GM12878 (cell line): ENCODE data around the gene RUVBL2. TPM values are rescaled to one million over a fixed set of nuclear protein-coding genes. Genes with fewer than 3 reads are reported as not detected.

Experiments
- ATAC-seq: fragments of 200-7000 bp; cut with Tn5 transposase; 3 replicates; pipeline ENCODE4 v1.9.1; 2020; ENCODE audit warnings: mild to moderate bottlenecking, moderate library complexity
- BruUV-seq: library from RNA; stranded (reverse); fragments of 400-500 nt; replicated peaks from 2 replicates; lab custom pipeline; 2021; lab: Mats Ljungman, UMichigan
- CTCF ChIA-PET: fragments of 300-600 bp; sonication (Branson Sonifier 250); formaldehyde crosslinking; extraction: SDS; loops from one replicate; lab custom pipeline; 2021; ENCODE audit warnings: inconsistent platforms; lab: Yijun Ruan, JAX
- POLR2A ChIA-PET: fragments of 350-600 bp; formaldehyde crosslinking; extraction: SDS; loops from one replicate; lab custom pipeline; 2021; ENCODE audit warnings: inconsistent platforms; lab: Charles Lee
- RAD21 ChIA-PET: fragments of 300-600 bp; sonication (Branson Sonifier 250); formaldehyde crosslinking; loops from one replicate; lab custom pipeline; 2023; ENCODE audit warnings: antibody characterized with exemption; ENCODE audit not compliant: unreplicated experiment; lab: Charles Lee
- SMC1A ChIA-PET: fragments of 300-600 bp; sonication (Branson Sonifier 250); formaldehyde crosslinking; loops from one replicate; lab custom pipeline; 2023; ENCODE audit not compliant: unreplicated experiment, uncharacterized antibody; lab: Charles Lee
- DNase-seq: peaks from one replicate; pipeline ENCODE4 v3.0.0-alpha.2; 2011; ENCODE audit warnings: low read depth, low spot score
- FAIRE-seq: peaks from 3 replicates; lab custom pipeline; 2011; peaks lifted over from hg19 to GRCh38; lab: Jason Lieb, UNC
- H2AFZ ChIP-seq: 2 replicates; pipeline ENCODE4 v1.6.0; 2011; ENCODE audit warnings: low read depth, low read length, control low read depth; ENCODE audit not compliant: control insufficient read depth
- H3K27ac ChIP-seq: 2 replicates; pipeline ENCODE4 v1.5.1; 2011; ENCODE audit warnings: control low read depth; ENCODE audit not compliant: control insufficient read depth, insufficient read depth
- H3K27me3 ChIP-seq, 2 experiments: replicated peaks in 1 of 2; 2 replicates each; pipeline versions ENCODE4 v1.6.0 to v1.6.1; 2011; ENCODE audit warnings: low read length in 1 of 2; ENCODE audit not compliant: control insufficient read depth in 2 of 2, insufficient read depth in 2 of 2
- H3K36me3 ChIP-seq, 2 experiments: 2 replicates each; pipeline ENCODE4 v1.5.1; 2011; ENCODE audit warnings: low read length in 1 of 2; ENCODE audit not compliant: control insufficient read depth in 2 of 2, insufficient read depth in 2 of 2
- H3K4me1 ChIP-seq: 2 replicates; pipeline ENCODE4 v1.6.1; 2011; ENCODE audit warnings: mild to moderate bottlenecking, low read length, moderate library complexity, mixed read lengths; ENCODE audit not compliant: control insufficient read depth, insufficient read depth
- H3K4me2 ChIP-seq: 2 replicates; pipeline ENCODE4 v1.6.0; 2011; ENCODE audit warnings: control low read depth; ENCODE audit not compliant: control insufficient read depth, insufficient read depth
- H3K4me3 ChIP-seq: fragments of 200-600 bp; sonication (generic); 2 replicates; pipeline ENCODE4 v1.5.1; 2016
- H3K79me2 ChIP-seq: 2 replicates; pipeline ENCODE4 v1.6.0; 2011; ENCODE audit warnings: low read length; ENCODE audit not compliant: control insufficient read depth, insufficient read depth
- H3K9ac ChIP-seq: 2 replicates; pipeline ENCODE4 v1.8.0; 2011; ENCODE audit warnings: low read length, control low read depth, mixed read lengths; ENCODE audit not compliant: control insufficient read depth, insufficient read depth
- H3K9me3 ChIP-seq: replicated peaks from 3 replicates; pipeline ENCODE4 v1.5.1; 2011; ENCODE audit warnings: mild to moderate bottlenecking, low read length; ENCODE audit not compliant: control insufficient read depth, insufficient read depth
- H4K20me1 ChIP-seq: 2 replicates; pipeline ENCODE4 v1.6.0; 2011; ENCODE audit not compliant: control insufficient read depth, insufficient read depth
- BACH1 ChIP-seq: fragments of 450-650 bp; IDR thresholded peaks from 2 replicates; pipeline ENCODE4 v1.6.1; 2017; ENCODE audit warnings: mild to moderate bottlenecking, borderline replicate concordance
- BHLHE40 ChIP-seq, 2 experiments: fragments of 450-650 bp in 1 of 2; IDR thresholded peaks; 2 replicates each; pipeline ENCODE4 v1.6.1; 2011 to 2017; ENCODE audit warnings: low read depth in 2 of 2, borderline replicate concordance in 1 of 2, improper control_type of control experiment in 1 of 2, low read length in 1 of 2, mild to moderate bottlenecking in 1 of 2
- CBX3 ChIP-seq: fragments of 200-600 bp; sonication (generic); IDR thresholded peaks from 2 replicates; pipeline ENCODE4 v1.6.1; 2016; ENCODE audit warnings: low read depth, borderline replicate concordance
- ELK1 ChIP-seq: IDR thresholded peaks from 2 replicates; pipeline ENCODE4 v1.6.1; 2012; ENCODE audit warnings: low read depth, low read length, improper control_type of control experiment
- KDM1A ChIP-seq: fragments of 200-600 bp; sonication (generic); IDR thresholded peaks from 2 replicates; pipeline ENCODE4 v1.6.1; 2016; ENCODE audit warnings: borderline replicate concordance
- NBN ChIP-seq: fragments of 450-650 bp; IDR thresholded peaks from 2 replicates; pipeline ENCODE4 v1.6.1; 2016
- NFIC ChIP-seq: IDR thresholded peaks from 2 replicates; pipeline ENCODE4 v1.6.1; 2012; ENCODE audit warnings: low read depth, mild to moderate bottlenecking, inconsistent platforms, low read length, moderate library complexity
- PML ChIP-seq: IDR thresholded peaks from 2 replicates; pipeline ENCODE4 v1.6.1; 2012; ENCODE audit warnings: low read length, inconsistent platforms
- SUPT20H ChIP-seq: IDR thresholded peaks from 2 replicates; pipeline ENCODE4 v1.6.1; 2011; ENCODE audit warnings: low read depth, mild to moderate bottlenecking, low read length, moderate library complexity, borderline replicate concordance; ENCODE audit not compliant: control insufficient read depth
- ZNF687 ChIP-seq: fragments of 450-650 bp; IDR thresholded peaks from 2 replicates; pipeline ENCODE4 v1.6.1; 2017; ENCODE audit warnings: mild to moderate bottlenecking, moderate library complexity
- WGBS: methylation state at CpG from one replicate; pipeline ENCODE4 v1.1.6; 2016; ENCODE audit warnings: low lambda C conversion rate; ENCODE audit not compliant: insufficient replicate concordance, insufficient coverage; ENCODE audit errors: missing lambda C conversion rate; 5-methylcytosine and 5-hydroxymethylcytosine counted together
- in situ Hi-C: fragments of 300-500 bp; cut with MboI; formaldehyde crosslinking; loops from 9 replicates; pipeline ENCODE4 v1.14.3; 2018; ENCODE audit warnings: mixed read lengths
- intact Hi-C: fragments of 100-400 bp; cut with micrococcal nuclease; formaldehyde crosslinking; loops from one replicate; pipeline ENCODE4 v1.14.2; 2022; ENCODE audit not compliant: unreplicated experiment
- polyA plus RNA-seq, 11 experiments: library from polyadenylated mRNA; depleted of rRNA in 4 of 11; unstranded in 6 of 11; stranded (reverse) in 5 of 11; fragments of >200 nt; fragmentation: Nextera tagmentation in 4 of 11; fragmentation: Illumina TruSeq in 1 of 11; extraction: Ambion mirVana in 4 of 11; extraction: Trizol in 1 of 11; gene quantifications; 1 replicate in 1 of 11; 2 replicates in 10 of 11; pipeline versions ENCODE4 v1.2.1 to v1.2.3, GENCODE V29; 2011 to 2016; ENCODE audit warnings: inconsistent platforms in 2 of 11, missing spikeins in 2 of 11, low read depth in 1 of 11
- total RNA-seq, 4 experiments: library from RNA; depleted of rRNA in 3 of 4; stranded (reverse); fragments of >200 nt in 3 of 4; fragmentation: Illumina TruSeq in 1 of 4; extraction: Trizol in 1 of 4; gene quantifications; 2 replicates each; pipeline versions ENCODE4 v1.2.1 to v1.2.3, GENCODE V29; 2013 to 2021

Gene RUVBL2
- total and polyA plus RNA-seq, 10 of the 15 experiments (the other 5 are each of a cell fraction or from before 2014, with no cell fraction given) = 33.8 to 224 (median 125) TPM

- no peak overlapping the region for H3K4me3 ChIP-seq
- ChIA-PET SMC1A (no interaction called here), RAD21 (no interaction called here), POLR2A (no interaction called here), CTCF (no interaction called here)
- H3K9ac ChIP-seq = no peak overlapping the region
- WGBS = 63% methylated on average over 2 of the region's 2 CpGs
- no peaks in the 10 kb centered on the region for H3K4me1 ChIP-seq
- in situ Hi-C loops = no loop called here
- FAIRE-seq (no peak), ATAC-seq (no peak), DNase-seq (no peak)
- H3K9me3 ChIP-seq = peaks cover 10% of the 10 kb centered on the region; the same call in 1 of the 3 replicates
- TF ChIP-seq SUPT20H (no peak), KDM1A (no peak), BHLHE40 (IDR thresholded peaks at IDR 0.05; ENCODE audit: borderline replicate concordance in 1 of 2, low read depth in 2 of 2, low read length in 1 of 2) (no peak), ZNF687 (no peak), ELK1 (no peak), BACH1 (no peak), NBN (no peak), NFIC (no peak), CBX3 (no peak), PML (no peak)
- intact Hi-C loops = no loop called here
- no peaks in the 10 kb centered on the region for H3K36me3 ChIP-seq
- no TSS peak for BruUV-seq
- H3K27ac ChIP-seq = no peak overlapping the region
- no peak overlapping the region for H3K4me2 ChIP-seq
- H2AFZ ChIP-seq = no peak overlapping the region
- no peaks in the 10 kb centered on the region for H3K79me2 ChIP-seq
- H4K20me1 ChIP-seq = no peaks in the 10 kb centered on the region
- H3K27me3 ChIP-seq = no peaks in the 10 kb centered on the region
Measured at GRCh38 chr19:48945817-48946216, 47.9 kb upstream of the RUVBL2 start.
